Uterus (tissue), 2 donors: ENCODE measurements around the gene PREX1.

Experiments
- POLR2A ChIP-seq, 2 donors: fragments of 450-650 bp; IDR thresholded peaks; one replicate each; pipeline ENCODE4 v1.6.1; 2016; ENCODE audit warnings: antibody characterized with exemption in 2 of 2, mild to moderate bottlenecking in 1 of 2, moderate library complexity in 1 of 2
- TF ChIP-seq, protein P1 (sequence below), 4 experiments: fragments of 200-600 bp in 2 of 4; fragments of 450-650 bp in 2 of 4; sonication (generic) in 2 of 4; IDR thresholded peaks; one replicate each; pipeline ENCODE4 v1.5.1; 2016 to 2019; ENCODE audit warnings: antibody characterized with exemption in 4 of 4, mild to moderate bottlenecking in 2 of 4, moderate library complexity in 1 of 4

- TF ChIP-seq, protein P1, sequence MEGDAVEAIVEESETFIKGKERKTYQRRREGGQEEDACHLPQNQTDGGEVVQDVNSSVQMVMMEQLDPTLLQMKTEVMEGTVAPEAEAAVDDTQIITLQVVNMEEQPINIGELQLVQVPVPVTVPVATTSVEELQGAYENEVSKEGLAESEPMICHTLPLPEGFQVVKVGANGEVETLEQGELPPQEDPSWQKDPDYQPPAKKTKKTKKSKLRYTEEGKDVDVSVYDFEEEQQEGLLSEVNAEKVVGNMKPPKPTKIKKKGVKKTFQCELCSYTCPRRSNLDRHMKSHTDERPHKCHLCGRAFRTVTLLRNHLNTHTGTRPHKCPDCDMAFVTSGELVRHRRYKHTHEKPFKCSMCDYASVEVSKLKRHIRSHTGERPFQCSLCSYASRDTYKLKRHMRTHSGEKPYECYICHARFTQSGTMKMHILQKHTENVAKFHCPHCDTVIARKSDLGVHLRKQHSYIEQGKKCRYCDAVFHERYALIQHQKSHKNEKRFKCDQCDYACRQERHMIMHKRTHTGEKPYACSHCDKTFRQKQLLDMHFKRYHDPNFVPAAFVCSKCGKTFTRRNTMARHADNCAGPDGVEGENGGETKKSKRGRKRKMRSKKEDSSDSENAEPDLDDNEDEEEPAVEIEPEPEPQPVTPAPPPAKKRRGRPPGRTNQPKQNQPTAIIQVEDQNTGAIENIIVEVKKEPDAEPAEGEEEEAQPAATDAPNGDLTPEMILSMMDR (IDR thresholded peaks at IDR 0.05) = no peak
- no peak for TF ChIP-seq POLR2A (IDR thresholded peaks at IDR 0.05)
Observed at GRCh38 chr20:48706710-48707365, 121.0 kb downstream of the PREX1 start.
